ENCODE data around the gene CCNJ. TPM values are rescaled to one million over a fixed set of nuclear protein-coding genes. Genes with fewer than 3 reads are reported as not detected.

The CCNJ gene
- total and polyA plus RNA-seq, 9 of the 15 experiments (the other 6 are each of a cell fraction or from before 2014, with no cell fraction given): 0.69 to 15.7 (median 9.2) TPM

DNA sequence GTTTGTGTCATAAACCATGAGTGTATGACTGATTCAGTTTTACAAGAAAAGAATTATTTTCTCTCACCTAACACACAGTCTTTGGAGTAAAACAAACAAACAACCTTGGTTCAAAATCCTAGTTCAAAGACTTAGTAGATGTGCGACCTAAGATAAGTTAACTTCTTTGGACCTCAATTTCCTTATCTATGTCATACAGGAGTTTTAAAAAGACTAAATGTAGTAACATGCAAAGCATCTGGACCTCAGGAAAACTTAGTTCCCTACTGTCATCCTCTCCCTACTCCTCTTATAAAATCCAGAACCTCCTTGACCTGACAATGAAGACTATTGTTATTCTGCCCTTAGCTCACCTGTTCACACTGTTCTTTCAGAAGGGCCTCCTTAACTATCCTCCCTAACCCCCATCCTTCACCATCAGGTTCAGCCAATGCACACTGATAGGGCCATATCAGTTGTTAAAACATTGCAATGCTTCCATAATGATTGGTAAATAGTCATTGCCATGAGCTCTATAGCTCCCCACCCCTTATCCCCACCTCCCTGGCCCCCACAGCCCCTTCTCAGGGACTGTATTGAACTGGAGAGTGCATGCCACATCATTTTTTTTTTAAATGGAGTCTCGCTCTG lies 28.8 kb upstream of the CCNJ start (continued):
- TF ChIP-seq NCOR1 (IDR thresholded peaks at IDR 0.05) (peak; percentile 45), CBFA2T3 (IDR thresholded peaks at IDR 0.05) (peak; percentile 76), MYBL2 (IDR thresholded peaks at IDR 0.05; ENCODE audit: low read depth) (no peak), MYBL2 (CRISPR knock-in tag; IDR thresholded peaks at IDR 0.05; ENCODE audit: borderline replicate concordance) (no peak), YBX1 (IDR thresholded peaks at IDR 0.05) (no peak), ZNF175 (CRISPR knock-in tag; IDR thresholded peaks at IDR 0.05; ENCODE audit: low read depth) (no peak), ZNF253 (CRISPR knock-in tag; conservative IDR thresholded peaks at IDR 0.05) (no peak), ERF (CRISPR knock-in tag; IDR thresholded peaks at IDR 0.05) (no peak), HDAC2 (IDR thresholded peaks at IDR 0.05) (no peak), POLR2A (conservative IDR thresholded peaks at IDR 0.05) (no peak), ZNF124 (CRISPR knock-in tag; IDR thresholded peaks at IDR 0.05) (no peak), SMARCA5 (IDR thresholded peaks at IDR 0.05) (no peak), RFX5 (IDR thresholded peaks at IDR 0.05; ENCODE audit: low read depth, low read length) (no peak), TEAD4 (IDR thresholded peaks at IDR 0.05; ENCODE audit: low read length) (peak; percentile 66), TEAD4 (CRISPR knock-in tag; IDR thresholded peaks at IDR 0.05; ENCODE audit: borderline replicate concordance) (no peak)
- TF ChIP-seq, protein P1, sequence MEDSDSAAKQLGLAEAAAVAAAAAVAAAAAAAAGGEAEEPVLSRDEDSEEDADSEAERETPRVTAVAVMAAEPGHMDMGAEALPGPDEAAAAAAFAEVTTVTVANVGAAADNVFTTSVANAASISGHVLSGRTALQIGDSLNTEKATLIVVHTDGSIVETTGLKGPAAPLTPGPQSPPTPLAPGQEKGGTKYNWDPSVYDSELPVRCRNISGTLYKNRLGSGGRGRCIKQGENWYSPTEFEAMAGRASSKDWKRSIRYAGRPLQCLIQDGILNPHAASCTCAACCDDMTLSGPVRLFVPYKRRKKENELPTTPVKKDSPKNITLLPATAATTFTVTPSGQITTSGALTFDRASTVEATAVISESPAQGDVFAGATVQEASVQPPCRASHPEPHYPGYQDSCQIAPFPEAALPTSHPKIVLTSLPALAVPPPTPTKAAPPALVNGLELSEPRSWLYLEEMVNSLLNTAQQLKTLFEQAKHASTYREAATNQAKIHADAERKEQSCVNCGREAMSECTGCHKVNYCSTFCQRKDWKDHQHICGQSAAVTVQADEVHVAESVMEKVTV (CRISPR knock-in tag; IDR thresholded peaks at IDR 0.05): no peak
- TF ChIP-seq, protein P2, sequence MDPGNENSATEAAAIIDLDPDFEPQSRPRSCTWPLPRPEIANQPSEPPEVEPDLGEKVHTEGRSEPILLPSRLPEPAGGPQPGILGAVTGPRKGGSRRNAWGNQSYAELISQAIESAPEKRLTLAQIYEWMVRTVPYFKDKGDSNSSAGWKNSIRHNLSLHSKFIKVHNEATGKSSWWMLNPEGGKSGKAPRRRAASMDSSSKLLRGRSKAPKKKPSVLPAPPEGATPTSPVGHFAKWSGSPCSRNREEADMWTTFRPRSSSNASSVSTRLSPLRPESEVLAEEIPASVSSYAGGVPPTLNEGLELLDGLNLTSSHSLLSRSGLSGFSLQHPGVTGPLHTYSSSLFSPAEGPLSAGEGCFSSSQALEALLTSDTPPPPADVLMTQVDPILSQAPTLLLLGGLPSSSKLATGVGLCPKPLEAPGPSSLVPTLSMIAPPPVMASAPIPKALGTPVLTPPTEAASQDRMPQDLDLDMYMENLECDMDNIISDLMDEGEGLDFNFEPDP (CRISPR knock-in tag; IDR thresholded peaks at IDR 0.05): no peak
- TF ChIP-seq, protein P3, sequence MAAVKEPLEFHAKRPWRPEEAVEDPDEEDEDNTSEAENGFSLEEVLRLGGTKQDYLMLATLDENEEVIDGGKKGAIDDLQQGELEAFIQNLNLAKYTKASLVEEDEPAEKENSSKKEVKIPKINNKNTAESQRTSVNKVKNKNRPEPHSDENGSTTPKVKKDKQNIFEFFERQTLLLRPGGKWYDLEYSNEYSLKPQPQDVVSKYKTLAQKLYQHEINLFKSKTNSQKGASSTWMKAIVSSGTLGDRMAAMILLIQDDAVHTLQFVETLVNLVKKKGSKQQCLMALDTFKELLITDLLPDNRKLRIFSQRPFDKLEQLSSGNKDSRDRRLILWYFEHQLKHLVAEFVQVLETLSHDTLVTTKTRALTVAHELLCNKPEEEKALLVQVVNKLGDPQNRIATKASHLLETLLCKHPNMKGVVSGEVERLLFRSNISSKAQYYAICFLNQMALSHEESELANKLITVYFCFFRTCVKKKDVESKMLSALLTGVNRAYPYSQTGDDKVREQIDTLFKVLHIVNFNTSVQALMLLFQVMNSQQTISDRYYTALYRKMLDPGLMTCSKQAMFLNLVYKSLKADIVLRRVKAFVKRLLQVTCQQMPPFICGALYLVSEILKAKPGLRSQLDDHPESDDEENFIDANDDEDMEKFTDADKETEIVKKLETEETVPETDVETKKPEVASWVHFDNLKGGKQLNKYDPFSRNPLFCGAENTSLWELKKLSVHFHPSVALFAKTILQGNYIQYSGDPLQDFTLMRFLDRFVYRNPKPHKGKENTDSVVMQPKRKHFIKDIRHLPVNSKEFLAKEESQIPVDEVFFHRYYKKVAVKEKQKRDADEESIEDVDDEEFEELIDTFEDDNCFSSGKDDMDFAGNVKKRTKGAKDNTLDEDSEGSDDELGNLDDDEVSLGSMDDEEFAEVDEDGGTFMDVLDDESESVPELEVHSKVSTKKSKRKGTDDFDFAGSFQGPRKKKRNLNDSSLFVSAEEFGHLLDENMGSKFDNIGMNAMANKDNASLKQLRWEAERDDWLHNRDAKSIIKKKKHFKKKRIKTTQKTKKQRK (IDR thresholded peaks at IDR 0.05; ENCODE audit: borderline replicate concordance, low read depth, low read length): no peak
- TF ChIP-seq, protein P4, sequence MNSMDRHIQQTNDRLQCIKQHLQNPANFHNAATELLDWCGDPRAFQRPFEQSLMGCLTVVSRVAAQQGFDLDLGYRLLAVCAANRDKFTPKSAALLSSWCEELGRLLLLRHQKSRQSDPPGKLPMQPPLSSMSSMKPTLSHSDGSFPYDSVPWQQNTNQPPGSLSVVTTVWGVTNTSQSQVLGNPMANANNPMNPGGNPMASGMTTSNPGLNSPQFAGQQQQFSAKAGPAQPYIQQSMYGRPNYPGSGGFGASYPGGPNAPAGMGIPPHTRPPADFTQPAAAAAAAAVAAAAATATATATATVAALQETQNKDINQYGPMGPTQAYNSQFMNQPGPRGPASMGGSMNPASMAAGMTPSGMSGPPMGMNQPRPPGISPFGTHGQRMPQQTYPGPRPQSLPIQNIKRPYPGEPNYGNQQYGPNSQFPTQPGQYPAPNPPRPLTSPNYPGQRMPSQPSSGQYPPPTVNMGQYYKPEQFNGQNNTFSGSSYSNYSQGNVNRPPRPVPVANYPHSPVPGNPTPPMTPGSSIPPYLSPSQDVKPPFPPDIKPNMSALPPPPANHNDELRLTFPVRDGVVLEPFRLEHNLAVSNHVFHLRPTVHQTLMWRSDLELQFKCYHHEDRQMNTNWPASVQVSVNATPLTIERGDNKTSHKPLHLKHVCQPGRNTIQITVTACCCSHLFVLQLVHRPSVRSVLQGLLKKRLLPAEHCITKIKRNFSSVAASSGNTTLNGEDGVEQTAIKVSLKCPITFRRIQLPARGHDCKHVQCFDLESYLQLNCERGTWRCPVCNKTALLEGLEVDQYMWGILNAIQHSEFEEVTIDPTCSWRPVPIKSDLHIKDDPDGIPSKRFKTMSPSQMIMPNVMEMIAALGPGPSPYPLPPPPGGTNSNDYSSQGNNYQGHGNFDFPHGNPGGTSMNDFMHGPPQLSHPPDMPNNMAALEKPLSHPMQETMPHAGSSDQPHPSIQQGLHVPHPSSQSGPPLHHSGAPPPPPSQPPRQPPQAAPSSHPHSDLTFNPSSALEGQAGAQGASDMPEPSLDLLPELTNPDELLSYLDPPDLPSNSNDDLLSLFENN (IDR thresholded peaks at IDR 0.05; ENCODE audit: low read depth in 2 of 2, low read length in 2 of 2): no peak

All from K562 (cell line).